ENCODE measurements around the gene DDR1. TPM values are rescaled to one million over a fixed set of nuclear protein-coding genes. Genes with fewer than 3 reads are reported as not detected.

DDR1 gene
- polyA plus RNA-seq, 1 donor (not counting 4 experiments of a cell fraction or from before 2014, with no cell fraction given) = 104 TPM

GRCh38 chr6:30945281-30945680 is 61.0 kb downstream of the DDR1 start:
- peaks cover 5% of the 10 kb centered on the region for H3K27me3 ChIP-seq (ENCODE audit: control insufficient read depth, extremely low read depth, insufficient read depth, low read length)
- TF ChIP-seq CTCF (optimal IDR thresholded peaks at IDR 0.05 in 1 of 3, IDR thresholded peaks at IDR 0.05 in 1 of 3, conservative IDR thresholded peaks at IDR 0.05 in 1 of 3; ENCODE audit: extremely low read depth in 1 of 3, insufficient read depth in 2 of 3, low read length in 3 of 3) (no peak), EZH2 (IDR thresholded peaks at IDR 0.05; ENCODE audit: low read length) (no peak)
- H3K4me2 ChIP-seq (ENCODE audit: control insufficient read depth, extremely low read depth, insufficient read depth, low read depth, low read length) = no peak overlapping the region
- H4K20me1 ChIP-seq (ENCODE audit: control insufficient read depth, extremely low read depth, insufficient read depth, low read length) = no peaks in the 10 kb centered on the region
- H3K27ac ChIP-seq (ENCODE audit: control insufficient read depth, insufficient read depth, low read length) = no peak overlapping the region
- H3K4me1 ChIP-seq (ENCODE audit: control insufficient read depth, extremely low read depth, insufficient read depth, low read length) = peaks cover 8% of the 10 kb centered on the region
- no peak overlapping the region for H3K9ac ChIP-seq (ENCODE audit: control insufficient read depth, extremely low read depth, insufficient read depth, low read length)
- no peak for FAIRE-seq
- H2AFZ ChIP-seq (ENCODE audit: control insufficient read depth, low read length) = no peak overlapping the region
- no peak overlapping the region for H3K4me3 ChIP-seq (ENCODE audit: control insufficient read depth in 2 of 3, extremely low read depth in 1 of 3, insufficient read depth in 2 of 3, low read depth in 1 of 3, low read length in 3 of 3)
- no peak for DNase-seq (ENCODE audit: low read depth, low spot score)
- H3K79me2 ChIP-seq (ENCODE audit: control insufficient read depth, insufficient read depth, low read length) = no peaks in the 10 kb centered on the region
- H3K36me3 ChIP-seq (ENCODE audit: control insufficient read depth in 2 of 2, extremely low read depth in 1 of 2, insufficient read depth in 2 of 2, low read length in 2 of 2) = no peaks in the 10 kb centered on the region
- no peaks in the 10 kb centered on the region for H3K9me1 ChIP-seq (ENCODE audit: control insufficient read depth, extremely low read depth, insufficient read depth, low read length)
- no peaks in the 10 kb centered on the region for H3K9me3 ChIP-seq (ENCODE audit: control insufficient read depth, low read depth, low read length)
- dilution Hi-C loops (cut with MboI; ENCODE audit: extremely low pct_ligation_motif_present, low sequenced_read_pairs) = loop anchor here (25.0 kb wide), 1 partner anchor 117 kb away; no protein-coding TSS in a partner anchor

DNA sequence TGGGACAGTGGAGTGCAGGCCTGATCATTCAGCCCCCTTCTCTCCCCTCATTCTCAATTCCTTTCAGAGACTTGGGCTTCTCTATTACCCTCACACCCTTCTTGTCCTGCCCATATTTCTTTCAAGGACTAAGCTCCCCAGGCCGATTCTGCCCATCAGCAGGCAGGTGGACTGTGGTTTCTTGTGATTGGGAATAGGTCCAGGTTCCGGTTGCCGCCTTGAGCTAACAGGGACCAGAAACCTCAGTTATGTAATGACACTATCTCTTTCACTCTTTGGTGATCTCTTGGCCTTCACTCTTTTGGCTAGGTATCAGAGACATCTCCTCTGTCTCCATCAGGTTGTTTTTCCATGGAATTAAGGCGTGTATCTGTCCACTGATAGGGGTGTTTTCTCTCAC is 62.9 kb downstream of the DDR1 start:
- H3K4me2 ChIP-seq (ENCODE audit: control insufficient read depth, extremely low read depth, insufficient read depth, low read depth, low read length) = no peak overlapping the region
- H3K9ac ChIP-seq (ENCODE audit: control insufficient read depth, extremely low read depth, insufficient read depth, low read length) = no peak overlapping the region
- FAIRE-seq (no peak), DNase-seq (ENCODE audit: low read depth, low spot score) (no peak)
- no peaks in the 10 kb centered on the region for H3K9me3 ChIP-seq (ENCODE audit: control insufficient read depth, low read depth, low read length)
- dilution Hi-C loops (cut with MboI; ENCODE audit: extremely low pct_ligation_motif_present, low sequenced_read_pairs) = loop anchor here (25.0 kb wide), 1 partner anchor 115 kb away; no protein-coding TSS in a partner anchor
- H3K4me1 ChIP-seq (ENCODE audit: control insufficient read depth, extremely low read depth, insufficient read depth, low read length) = peaks cover 6% of the 10 kb centered on the region
- H3K27me3 ChIP-seq (ENCODE audit: control insufficient read depth, extremely low read depth, insufficient read depth, low read length) = peaks cover 6% of the 10 kb centered on the region
- no peaks in the 10 kb centered on the region for H4K20me1 ChIP-seq (ENCODE audit: control insufficient read depth, extremely low read depth, insufficient read depth, low read length)
- H3K79me2 ChIP-seq (ENCODE audit: control insufficient read depth, insufficient read depth, low read length) = no peaks in the 10 kb centered on the region
- no peak for TF ChIP-seq EZH2 (IDR thresholded peaks at IDR 0.05; ENCODE audit: low read length)
- no peak for TF ChIP-seq CTCF (optimal IDR thresholded peaks at IDR 0.05 in 1 of 3, IDR thresholded peaks at IDR 0.05 in 1 of 3, conservative IDR thresholded peaks at IDR 0.05 in 1 of 3; ENCODE audit: extremely low read depth in 1 of 3, insufficient read depth in 2 of 3, low read length in 3 of 3)
- no peak overlapping the region for H2AFZ ChIP-seq (ENCODE audit: control insufficient read depth, low read length)
- H3K27ac ChIP-seq (ENCODE audit: control insufficient read depth, insufficient read depth, low read length) = no peak overlapping the region
- H3K4me3 ChIP-seq (ENCODE audit: control insufficient read depth in 2 of 3, extremely low read depth in 1 of 3, insufficient read depth in 2 of 3, low read depth in 1 of 3, low read length in 3 of 3) = no peak overlapping the region
- no peaks in the 10 kb centered on the region for H3K36me3 ChIP-seq (ENCODE audit: control insufficient read depth in 2 of 2, extremely low read depth in 1 of 2, insufficient read depth in 2 of 2, low read length in 2 of 2)
- H3K9me1 ChIP-seq (ENCODE audit: control insufficient read depth, extremely low read depth, insufficient read depth, low read length) = no peaks in the 10 kb centered on the region
